Stimulated activated CD8-positive, alpha-beta memory T cell treated with anti-CD3 and anti-CD28 coated beads, Interleukin-15, amount 100 ng/mL, for 24 hours (primary cell): ENCODE measurements around the gene SLCO2B1.

Source experiments
- DNase-seq: peaks from one replicate; pipeline ENCODE4 v3.0.0-alpha.2; 2020; ENCODE audit warnings: low read depth

SLCO2B1 gene

DNA sequence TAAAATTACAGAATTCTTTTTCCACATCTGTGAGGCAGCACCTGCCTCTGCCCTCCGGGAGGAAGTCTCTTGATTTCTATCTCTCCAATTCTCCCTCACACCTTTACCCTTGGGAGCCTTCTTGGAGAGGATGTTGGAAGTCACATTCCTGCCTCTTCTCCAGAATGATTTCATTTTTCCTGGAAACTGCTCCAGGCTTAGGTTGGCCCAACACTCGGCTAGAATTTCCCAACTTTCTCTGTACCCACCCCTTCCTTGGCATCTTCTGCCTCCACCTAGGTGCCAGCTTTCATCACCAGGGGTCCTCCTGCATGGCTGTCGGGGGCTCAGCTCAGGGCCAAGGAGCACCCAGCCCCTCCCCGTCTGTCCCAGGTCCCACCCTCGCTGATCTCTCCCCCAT lies 43.2 kb downstream of the SLCO2B1 start:
- DNase-seq = no peak

GRCh38 chr11:75195167-75195962 lies 44.5 kb downstream of the SLCO2B1 start:
- DNase-seq = no peak

DNA sequence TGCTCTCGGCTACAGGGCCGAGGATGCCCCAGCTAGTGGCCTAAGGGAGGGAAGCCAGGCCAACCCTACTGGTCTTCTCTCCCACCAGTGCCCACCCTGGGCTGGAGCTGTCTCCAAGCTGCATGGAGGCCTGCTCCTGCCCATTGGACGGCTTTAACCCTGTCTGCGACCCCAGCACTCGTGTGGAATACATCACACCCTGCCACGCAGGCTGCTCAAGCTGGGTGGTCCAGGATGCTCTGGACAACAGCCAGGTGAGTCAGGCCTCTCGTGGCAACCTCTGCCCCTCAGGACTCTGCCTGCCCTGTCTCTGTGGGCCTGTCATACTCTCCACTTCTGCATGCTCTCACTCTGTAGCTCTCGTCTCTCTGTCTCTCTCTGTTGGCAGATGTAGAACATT lies 45.5 kb downstream of the SLCO2B1 start:
- no peak for DNase-seq

- no peak for DNase-seq
Measured at GRCh38 chr11:75197512-75198277, 46.8 kb downstream of the SLCO2B1 start.

GRCh38 chr11:75198278-75198973 lies 47.5 kb downstream of the SLCO2B1 start:
- no peak for DNase-seq

DNA sequence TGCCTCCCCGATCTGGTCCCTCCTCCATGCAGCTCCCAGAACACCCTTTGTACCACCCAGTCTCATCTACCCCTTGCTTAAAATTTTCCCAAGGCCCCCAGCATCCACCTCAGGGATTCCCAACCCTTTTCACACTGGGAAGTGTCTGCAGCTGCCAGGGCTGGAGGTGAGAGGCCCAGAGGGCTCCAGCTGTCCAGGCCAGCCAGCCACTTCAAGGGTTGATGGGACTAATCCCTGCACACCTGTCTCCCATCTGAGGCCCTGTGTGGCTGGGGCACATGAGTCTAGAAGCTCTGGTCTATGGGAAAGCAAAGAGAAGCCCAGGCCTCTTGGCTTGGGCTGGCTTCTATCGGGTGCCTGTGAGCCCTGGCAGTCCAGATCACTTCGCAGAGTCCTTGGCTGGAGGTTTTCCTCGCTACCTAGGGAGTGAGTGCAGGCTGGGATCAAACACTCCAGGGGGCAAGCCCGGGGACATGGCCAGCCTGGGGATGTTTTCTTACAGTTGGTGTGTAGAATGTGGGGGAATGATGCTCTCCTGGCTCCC lies 48.6 kb downstream of the SLCO2B1 start:
- no peak for DNase-seq

DNA sequence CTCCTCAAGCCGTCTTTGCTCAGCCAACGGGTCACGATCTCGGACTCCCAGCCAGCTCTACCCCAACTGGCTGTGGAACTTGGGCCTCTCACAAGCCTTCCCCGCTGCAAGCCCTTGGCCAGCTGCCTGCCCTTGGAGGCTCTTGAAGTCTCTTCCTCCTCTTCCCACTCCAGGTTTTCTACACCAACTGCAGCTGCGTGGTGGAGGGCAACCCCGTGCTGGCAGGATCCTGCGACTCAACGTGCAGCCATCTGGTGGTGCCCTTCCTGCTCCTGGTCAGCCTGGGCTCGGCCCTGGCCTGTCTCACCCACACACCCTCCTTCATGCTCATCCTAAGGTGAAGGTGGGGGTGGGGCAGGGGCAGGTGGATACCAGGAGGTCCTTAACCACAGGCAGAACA lies 49.1 kb downstream of the SLCO2B1 start:
- DNase-seq = no peak

DNA sequence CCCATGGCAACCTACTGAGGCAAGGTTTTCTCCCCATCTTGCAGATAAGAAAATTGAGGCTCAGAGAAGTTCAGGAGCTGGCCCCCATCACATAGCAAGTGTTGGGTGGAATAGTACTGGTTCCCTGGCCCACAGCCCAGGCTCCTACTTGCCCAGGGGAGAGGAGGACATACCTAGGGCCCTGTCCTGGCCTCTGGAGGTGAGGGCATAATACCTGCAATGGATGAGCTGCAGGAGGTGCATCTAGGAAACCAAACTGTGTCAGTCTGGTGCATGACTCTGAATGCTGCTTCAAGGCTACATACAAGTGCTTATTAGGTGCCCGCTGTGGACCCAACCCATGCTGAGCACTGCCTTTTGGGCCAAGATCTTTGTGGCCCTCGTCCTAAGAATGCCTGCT lies 49.6 kb downstream of the SLCO2B1 start:
- DNase-seq = no peak

- DNase-seq = no peak
Measured at GRCh38 chr11:75201771-75202170, 50.9 kb downstream of the SLCO2B1 start.

DNA sequence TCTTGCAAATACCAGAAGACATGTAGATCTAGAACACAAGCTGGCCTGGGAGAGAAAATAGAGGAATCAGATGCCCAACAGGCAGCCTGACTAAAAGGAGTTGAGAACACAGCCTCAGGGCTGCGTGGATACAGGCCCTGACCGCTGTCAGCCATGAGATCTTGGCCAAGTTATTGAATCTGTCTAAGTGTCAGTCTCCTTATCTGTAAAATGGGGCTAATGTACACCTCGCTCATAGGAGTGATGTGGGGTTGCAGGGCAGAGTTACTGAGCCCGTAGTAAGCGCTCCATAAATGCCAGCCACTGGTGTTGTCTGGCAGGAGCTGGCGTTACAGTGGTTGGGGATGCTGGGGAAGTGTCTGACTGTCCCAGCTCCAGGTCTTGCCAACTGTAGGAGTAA lies 51.3 kb downstream of the SLCO2B1 start:
- no peak for DNase-seq

DNA sequence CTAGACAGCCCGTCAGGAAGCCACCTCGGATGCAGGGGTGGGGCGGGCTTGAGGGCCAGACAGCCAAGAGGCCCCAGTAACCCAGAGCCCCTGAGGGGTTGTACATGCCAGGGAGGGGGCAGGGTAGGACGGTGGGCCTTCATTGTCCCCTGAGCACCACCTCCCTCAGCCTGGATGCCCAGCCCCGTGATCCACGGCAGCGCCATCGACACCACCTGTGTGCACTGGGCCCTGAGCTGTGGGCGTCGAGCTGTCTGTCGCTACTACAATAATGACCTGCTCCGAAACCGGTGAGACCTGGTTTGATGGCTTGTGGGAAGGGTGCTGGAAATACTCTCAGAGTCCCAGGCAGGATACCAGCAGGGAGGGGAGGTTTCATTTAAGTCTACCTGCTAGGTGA lies 52.2 kb downstream of the SLCO2B1 start:
- DNase-seq = no peak

DNA sequence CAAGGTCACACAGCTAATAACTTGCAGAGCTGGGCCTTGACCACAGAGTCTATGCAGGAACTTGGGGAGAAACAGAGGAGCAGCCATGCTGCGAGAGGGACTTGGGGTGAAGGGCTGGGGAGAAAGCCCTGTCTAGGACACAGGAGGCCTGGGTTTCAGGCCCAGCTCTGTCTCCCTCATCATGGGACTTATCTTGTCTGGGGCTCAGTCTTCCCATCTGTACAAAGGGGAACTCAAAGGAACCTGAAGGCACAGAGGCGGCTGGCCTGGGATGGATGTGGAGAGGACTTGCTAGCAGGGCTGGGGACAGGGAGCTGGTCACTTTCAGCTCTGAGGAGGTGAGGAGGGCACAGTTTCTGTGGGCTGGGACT lies 52.7 kb downstream of the SLCO2B1 start:
- no peak for DNase-seq

DNA sequence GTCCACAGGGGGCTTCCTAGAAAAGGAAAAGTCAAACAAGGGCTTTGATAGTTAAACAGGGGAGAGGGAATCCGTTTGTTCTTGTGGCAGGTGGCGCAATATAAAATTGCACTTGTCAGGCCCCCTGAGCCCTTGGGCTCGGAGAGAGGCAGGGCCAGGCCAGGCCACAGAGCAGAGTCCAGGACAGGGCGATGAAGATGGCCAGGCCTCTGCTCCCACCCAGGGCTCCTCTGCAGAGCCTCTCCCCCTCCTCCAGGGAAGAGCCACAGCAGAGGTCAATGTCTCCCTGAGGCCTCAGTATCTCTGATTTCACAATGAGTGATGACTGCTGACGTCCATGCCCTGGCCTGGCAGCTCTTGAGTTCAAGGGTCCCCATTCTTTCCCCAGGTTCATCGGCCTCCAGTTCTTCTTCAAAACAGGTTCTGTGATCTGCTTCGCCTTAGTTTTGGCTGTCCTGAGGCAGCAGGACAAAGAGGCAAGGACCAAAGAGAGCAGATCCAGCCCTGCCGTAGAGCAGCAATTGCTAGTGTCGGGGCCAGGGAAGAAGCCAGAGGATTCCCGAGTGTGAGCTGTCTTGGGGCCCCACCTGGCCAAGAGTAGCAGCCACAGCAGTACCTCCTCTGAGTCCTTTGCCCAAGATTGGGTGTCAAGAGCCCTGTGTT lies 53.2 kb downstream of the SLCO2B1 start:
- no peak for DNase-seq

GRCh38 chr11:75204685-75205563 lies 54.0 kb downstream of the SLCO2B1 start:
- peak; percentile 72 for DNase-seq

GRCh38 chr11:75205564-75206020 lies 54.7 kb downstream of the SLCO2B1 start:
- DNase-seq = no peak

DNA sequence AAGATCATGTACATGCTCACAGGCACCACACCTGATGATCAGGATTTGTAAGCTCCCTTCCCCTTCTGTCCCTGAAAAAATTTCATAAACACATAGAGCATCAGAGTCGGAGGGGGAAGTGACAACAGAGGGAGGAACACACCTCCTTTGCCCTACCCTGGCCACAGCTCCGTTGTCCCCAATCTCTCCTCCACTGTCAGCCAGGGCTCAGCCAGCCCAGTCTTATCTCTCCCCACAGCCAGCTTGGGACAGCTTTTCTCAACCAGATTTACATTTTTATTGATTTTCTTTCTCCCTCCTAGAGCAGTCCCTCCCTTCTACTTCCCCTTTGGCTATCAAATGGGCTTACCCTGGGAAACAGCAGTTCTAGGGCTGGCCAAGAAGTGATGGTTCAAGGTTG lies 57.5 kb downstream of the SLCO2B1 start:
- DNase-seq = no peak

- no peak for DNase-seq
Measured at GRCh38 chr11:75212411-75212810, 61.5 kb downstream of the SLCO2B1 start.

- peak; percentile 46 for DNase-seq
Measured at GRCh38 chr11:75214411-75214821, 63.5 kb downstream of the SLCO2B1 start.

GRCh38 chr11:75214843-75215242 lies 63.9 kb downstream of the SLCO2B1 start:
- DNase-seq = no peak

DNA sequence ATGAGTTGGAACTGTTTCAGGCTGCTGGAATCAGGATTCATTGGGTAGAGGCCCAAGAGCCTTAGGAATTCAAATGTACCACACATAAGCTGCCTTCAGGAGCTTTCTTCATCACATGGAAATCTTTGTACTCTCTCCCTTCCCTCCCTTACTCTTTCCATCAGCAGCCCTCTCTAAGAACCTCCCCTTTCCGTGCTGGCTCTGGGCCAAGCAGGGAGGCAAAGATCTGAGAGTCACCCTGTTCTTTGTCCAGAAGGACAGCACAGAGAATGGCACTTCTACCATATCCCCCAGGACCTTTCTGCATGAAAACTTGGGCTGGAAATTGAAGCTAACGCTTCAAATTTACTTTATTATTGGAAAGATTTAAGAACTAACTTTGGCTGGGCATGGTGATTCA lies 69.0 kb downstream of the SLCO2B1 start:
- no peak for DNase-seq
